ENCODE measurements around the gene TPM4.
"Not testable (repeated sequence)": the region's sequence is repeated elsewhere in the genome, so short reads cannot be mapped to it uniquely, and the experiment has no call there.

The TPM4 gene

GRCh38 chr19:16076154-16076957 lies at the start of gene TPM4:
Gene TPM4 (plus strand): TSS chr19:16076495. CDS start chr19:16076566, 71 bp downstream.
- DNase-seq = peak; percentile 98

- DNase-seq = no peak
Measured at GRCh38 chr19:16026756-16027155, 49.5 kb upstream of the TPM4 start.

GRCh38 chr19:16027528-16027927 lies 48.8 kb upstream of the TPM4 start:
- DNase-seq = no peak

GRCh38 chr19:16030155-16030554 lies 46.1 kb upstream of the TPM4 start:
- DNase-seq = not testable (repeated sequence)

GRCh38 chr19:16030964-16031871 lies 45.1 kb upstream of the TPM4 start:
- DNase-seq = no peak

GRCh38 chr19:16031872-16032200 lies 44.5 kb upstream of the TPM4 start:
- no peak for DNase-seq

GRCh38 chr19:16032509-16033135 lies 43.7 kb upstream of the TPM4 start:
- DNase-seq = no peak

GRCh38 chr19:16033136-16033530 lies 43.2 kb upstream of the TPM4 start:
- no peak for DNase-seq

GRCh38 chr19:16033721-16034120 lies 42.6 kb upstream of the TPM4 start:
- no peak for DNase-seq

- DNase-seq = no peak
Measured at GRCh38 chr19:16034180-16034579, 42.1 kb upstream of the TPM4 start.

- DNase-seq = no peak
Measured at GRCh38 chr19:16034958-16035560, 41.2 kb upstream of the TPM4 start.

- no peak for DNase-seq
Measured at GRCh38 chr19:16035601-16036297, 40.5 kb upstream of the TPM4 start.

GRCh38 chr19:16036397-16036925 lies 39.8 kb upstream of the TPM4 start:
- no peak for DNase-seq

- no peak for DNase-seq
Measured at GRCh38 chr19:16036941-16037340, 39.4 kb upstream of the TPM4 start.

GRCh38 chr19:16037424-16038195 lies 38.7 kb upstream of the TPM4 start:
- no peak for DNase-seq

- no peak for DNase-seq
Measured at GRCh38 chr19:16038196-16038695, 38.0 kb upstream of the TPM4 start.

GRCh38 chr19:16039081-16039480 lies 37.2 kb upstream of the TPM4 start:
- DNase-seq = no peak

- DNase-seq = no peak
Measured at GRCh38 chr19:16039545-16039944, 36.8 kb upstream of the TPM4 start.

GRCh38 chr19:16040642-16041041 lies 35.7 kb upstream of the TPM4 start:
- peak; percentile 30 for DNase-seq

GRCh38 chr19:16041299-16041990 lies 34.9 kb upstream of the TPM4 start:
- peak; percentile 72 for DNase-seq

- DNase-seq = no peak
Measured at GRCh38 chr19:16041991-16042386, 34.3 kb upstream of the TPM4 start.

Measured in fibroblast of skin of right quadriceps (primary cell).